Right atrium auricular region (tissue), 2 donors: Measurements from ENCODE around the gene FUT7. TPM values are rescaled to one million over a fixed set of nuclear protein-coding genes. Genes with fewer than 3 reads are reported as not detected.

ENCODE experiments used
- DNase-seq: peaks from one replicate; pipeline ENCODE4 v3.0.0-alpha.2; 2019; ENCODE audit warnings: low spot score
- H3K27ac ChIP-seq, 2 donors: fragments of 200-600 bp; sonication (generic); 1 replicate in 1 of 2; 2 replicates in 1 of 2; pipeline ENCODE4 v1.5.1; 2016 to 2019
- H3K27me3 ChIP-seq, 2 donors: fragments of 200-600 bp; sonication (generic); one replicate each; pipeline versions ENCODE4 v1.5.1 to v1.6.0; 2017 to 2019
- H3K36me3 ChIP-seq: fragments of 200-600 bp; sonication (generic); one replicate; pipeline ENCODE4 v1.5.1; 2016
- H3K4me1 ChIP-seq, 2 donors: fragments of 200-600 bp; sonication (generic); one replicate each; pipeline versions ENCODE4 v1.5.1 to v1.6.0; 2017 to 2019
- H3K4me3 ChIP-seq, 2 donors: fragments of 200-600 bp; sonication (generic); 1 replicate in 1 of 2; 2 replicates in 1 of 2; pipeline ENCODE4 v1.5.1; 2017 to 2019; ENCODE audit warnings: mild to moderate bottlenecking in 1 of 2, moderate library complexity in 1 of 2
- H3K9me3 ChIP-seq, 2 donors: fragments of 200-600 bp; sonication (generic); one replicate each; pipeline ENCODE4 v1.5.1; 2019
- CTCF ChIP-seq, 2 donors: fragments of 200-600 bp; sonication (generic); IDR thresholded peaks; one replicate each; pipeline ENCODE4 v1.5.1; 2019; ENCODE audit warnings: antibody characterized with exemption in 2 of 2
- total RNA-seq, 2 donors: library from RNA; depleted of rRNA; stranded (reverse); fragments of >200 nt; gene quantifications; one replicate each; pipeline ENCODE4 v1.1.0, GENCODE V29; 2016

FUT7 gene
- total RNA-seq, 2 donors from 2014 or later = 0.28 TPM; not detected in 1

- H3K36me3 ChIP-seq = no peaks in the 10 kb centered on the region
- H3K27ac ChIP-seq = no peak overlapping the region
- no peak overlapping the region for H3K4me3 ChIP-seq
- H3K4me1 ChIP-seq = peaks cover 0 to 50% of the 10 kb centered on the region in 2 donors
- peaks cover 0 to 17% of the 10 kb centered on the region in 2 donors for H3K27me3 ChIP-seq
- H3K9me3 ChIP-seq = no peaks in the 10 kb centered on the region
- TF ChIP-seq CTCF (IDR thresholded peaks at IDR 0.05) = no peak
- DNase-seq = no peak
Measured at GRCh38 chr9:137052293-137052692, 20.4 kb upstream of the FUT7 start.

GRCh38 chr9:137051145-137051724 is 19.3 kb upstream of the FUT7 start:
- Histone ChIP-seq H3K4me3 (no peak overlapping the region), H3K36me3 (no peaks in the 10 kb centered on the region), H3K27ac (no peak overlapping the region), H3K9me3 (no peaks in the 10 kb centered on the region), H3K4me1 (peaks cover 0 to 53% of the 10 kb centered on the region in 2 donors), H3K27me3 (peaks cover 0 to 17% of the 10 kb centered on the region in 2 donors)
- no peak for DNase-seq
- TF ChIP-seq CTCF (IDR thresholded peaks at IDR 0.05) = no peak

GRCh38 chr9:137050570-137050969 is 18.7 kb upstream of the FUT7 start:
- H3K27ac ChIP-seq = no peak overlapping the region
- no peaks in the 10 kb centered on the region for H3K36me3 ChIP-seq
- H3K4me1 ChIP-seq = peaks cover 0 to 50% of the 10 kb centered on the region in 2 donors
- no peaks in the 10 kb centered on the region for H3K9me3 ChIP-seq
- no peak for DNase-seq
- no peak for TF ChIP-seq CTCF (IDR thresholded peaks at IDR 0.05)
- H3K4me3 ChIP-seq = no peak overlapping the region
- H3K27me3 ChIP-seq = peaks cover 0 to 17% of the 10 kb centered on the region in 2 donors

GRCh38 chr9:137049544-137050449 is 17.9 kb upstream of the FUT7 start:
- H3K27ac ChIP-seq = no peak overlapping the region
- no peak overlapping the region for H3K4me3 ChIP-seq
- H3K27me3 ChIP-seq = peaks cover 0 to 17% of the 10 kb centered on the region in 2 donors
- peaks cover 0 to 50% of the 10 kb centered on the region in 2 donors for H3K4me1 ChIP-seq
- no peaks in the 10 kb centered on the region for H3K36me3 ChIP-seq
- peak in 1 of 2 donors; percentile 59 for TF ChIP-seq CTCF (IDR thresholded peaks at IDR 0.05)
- no peaks in the 10 kb centered on the region for H3K9me3 ChIP-seq
- DNase-seq = no peak

- Histone ChIP-seq H3K27ac (no peak overlapping the region), H3K27me3 (peaks cover 0 to 17% of the 10 kb centered on the region in 2 donors), H3K36me3 (no peaks in the 10 kb centered on the region), H3K4me1 (peaks cover 0 to 50% of the 10 kb centered on the region in 2 donors), H3K4me3 (no peak overlapping the region), H3K9me3 (no peaks in the 10 kb centered on the region)
- no peak for TF ChIP-seq CTCF (IDR thresholded peaks at IDR 0.05)
- no peak for DNase-seq
Measured at GRCh38 chr9:137048655-137049543, 17.0 kb upstream of the FUT7 start.
